Erythroblast (primary cell): ENCODE measurements around the gene ADAMTSL2.

Experiments
- GATA1 ChIP-seq: IDR thresholded peaks from 2 replicates; pipeline ENCODE4 v1.6.1; 2011; ENCODE audit warnings: low read depth, mild to moderate bottlenecking, control low read depth, low read length, moderate library complexity
- POLR2A ChIP-seq: IDR thresholded peaks from 2 replicates; pipeline ENCODE4 v1.6.1; 2011; ENCODE audit warnings: mild to moderate bottlenecking, low read length

DNA sequence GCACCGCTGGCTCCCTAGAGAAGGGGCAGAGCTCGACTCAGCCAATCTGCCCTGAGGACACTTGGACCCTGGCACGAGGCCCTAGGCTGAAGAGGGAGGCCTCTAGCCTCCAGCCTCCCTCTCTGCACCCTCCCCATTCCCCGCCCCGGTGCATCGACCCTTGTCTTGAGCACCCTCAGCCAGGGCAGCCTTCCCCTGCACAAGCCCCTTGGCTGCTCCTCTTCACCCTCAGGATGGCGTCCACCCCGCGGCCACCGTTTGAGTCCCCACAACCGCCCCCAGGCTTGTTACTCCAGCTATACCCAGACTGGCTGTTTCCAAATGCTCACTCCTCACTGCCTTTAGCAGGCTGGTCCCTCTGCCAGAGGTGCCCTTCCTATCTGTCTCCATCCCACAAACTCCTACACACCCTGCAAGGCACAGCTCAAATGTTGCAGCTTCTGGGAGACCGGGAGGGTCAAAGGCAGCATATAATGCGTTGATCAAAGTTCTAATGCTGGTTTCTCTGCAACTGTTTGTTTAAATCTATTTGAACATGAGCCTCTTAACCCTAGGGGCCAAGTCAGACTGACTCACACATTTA, 81.2 kb downstream of the ADAMTSL2 start:
- TF ChIP-seq POLR2A (no peak), GATA1 (no peak)
